Uterus (tissue), 2 donors: ENCODE data around the gene GPR68.

Experiments
- POLR2A ChIP-seq, 2 donors: fragments of 450-650 bp; IDR thresholded peaks; one replicate each; pipeline ENCODE4 v1.6.1; 2016; ENCODE audit warnings: antibody characterized with exemption in 2 of 2, mild to moderate bottlenecking in 1 of 2, moderate library complexity in 1 of 2
- TF ChIP-seq, protein P1 (sequence below), 4 experiments: fragments of 200-600 bp in 2 of 4; fragments of 450-650 bp in 2 of 4; sonication (generic) in 2 of 4; IDR thresholded peaks; one replicate each; pipeline ENCODE4 v1.5.1; 2016 to 2019; ENCODE audit warnings: antibody characterized with exemption in 4 of 4, mild to moderate bottlenecking in 2 of 4, moderate library complexity in 1 of 4

DNA sequence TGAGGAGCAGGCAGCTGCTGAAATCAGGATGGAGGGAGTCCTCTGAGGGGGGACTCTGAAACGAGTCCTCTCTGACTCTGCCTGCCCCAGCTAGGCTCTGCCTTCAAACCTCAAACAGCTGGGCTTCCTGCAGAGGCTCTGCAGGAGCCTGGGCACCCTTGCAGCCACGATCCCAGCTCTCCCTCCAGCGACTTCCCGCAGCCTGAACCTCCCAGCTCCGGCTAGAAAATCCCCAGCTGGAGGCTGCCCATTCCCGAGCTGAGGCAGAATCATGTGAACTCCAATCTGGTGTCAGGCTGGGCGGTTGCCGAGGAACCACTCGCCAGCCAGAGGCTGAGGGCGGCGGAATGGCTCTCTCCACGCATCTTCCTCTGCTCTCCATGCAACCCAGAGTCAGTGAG lies at the start of gene GPR68:
- TF ChIP-seq, protein P1, sequence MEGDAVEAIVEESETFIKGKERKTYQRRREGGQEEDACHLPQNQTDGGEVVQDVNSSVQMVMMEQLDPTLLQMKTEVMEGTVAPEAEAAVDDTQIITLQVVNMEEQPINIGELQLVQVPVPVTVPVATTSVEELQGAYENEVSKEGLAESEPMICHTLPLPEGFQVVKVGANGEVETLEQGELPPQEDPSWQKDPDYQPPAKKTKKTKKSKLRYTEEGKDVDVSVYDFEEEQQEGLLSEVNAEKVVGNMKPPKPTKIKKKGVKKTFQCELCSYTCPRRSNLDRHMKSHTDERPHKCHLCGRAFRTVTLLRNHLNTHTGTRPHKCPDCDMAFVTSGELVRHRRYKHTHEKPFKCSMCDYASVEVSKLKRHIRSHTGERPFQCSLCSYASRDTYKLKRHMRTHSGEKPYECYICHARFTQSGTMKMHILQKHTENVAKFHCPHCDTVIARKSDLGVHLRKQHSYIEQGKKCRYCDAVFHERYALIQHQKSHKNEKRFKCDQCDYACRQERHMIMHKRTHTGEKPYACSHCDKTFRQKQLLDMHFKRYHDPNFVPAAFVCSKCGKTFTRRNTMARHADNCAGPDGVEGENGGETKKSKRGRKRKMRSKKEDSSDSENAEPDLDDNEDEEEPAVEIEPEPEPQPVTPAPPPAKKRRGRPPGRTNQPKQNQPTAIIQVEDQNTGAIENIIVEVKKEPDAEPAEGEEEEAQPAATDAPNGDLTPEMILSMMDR (IDR thresholded peaks at IDR 0.05), result no peak
- no peak for TF ChIP-seq POLR2A (IDR thresholded peaks at IDR 0.05)
